ENCODE results near the gene DELE1.

Gene DELE1

DNA sequence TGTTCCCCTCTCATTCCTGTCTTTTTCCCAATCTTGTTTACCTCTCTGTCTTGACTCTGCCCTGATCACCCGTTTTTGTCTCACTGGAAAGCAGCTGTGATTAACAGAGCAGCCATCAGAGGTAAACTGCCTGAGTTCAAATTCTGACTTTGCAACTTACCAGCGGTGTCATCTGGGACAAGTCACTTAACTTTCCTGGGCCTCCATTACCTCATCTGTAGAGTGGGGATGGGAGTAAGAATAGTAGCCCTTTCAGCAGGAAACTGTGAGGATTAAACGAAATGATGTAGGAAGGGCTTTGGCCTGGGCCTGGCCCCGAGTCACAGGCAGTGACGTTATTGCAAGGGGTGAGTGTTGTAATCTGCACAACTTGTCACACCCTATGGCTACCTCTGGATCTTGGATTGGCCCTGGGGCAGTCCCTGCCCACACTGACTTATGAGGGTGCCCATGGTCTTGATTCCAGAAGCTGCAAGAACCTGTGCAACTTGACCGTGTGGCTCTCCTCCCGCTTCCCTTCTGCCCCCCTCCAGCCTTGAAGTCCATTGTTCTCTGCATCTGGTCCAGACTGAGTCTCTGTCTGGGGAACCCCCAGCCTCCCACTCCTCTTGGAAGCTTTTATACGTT is 35.0 kb downstream of the DELE1 start:
- DNase-seq = no peak

DNA sequence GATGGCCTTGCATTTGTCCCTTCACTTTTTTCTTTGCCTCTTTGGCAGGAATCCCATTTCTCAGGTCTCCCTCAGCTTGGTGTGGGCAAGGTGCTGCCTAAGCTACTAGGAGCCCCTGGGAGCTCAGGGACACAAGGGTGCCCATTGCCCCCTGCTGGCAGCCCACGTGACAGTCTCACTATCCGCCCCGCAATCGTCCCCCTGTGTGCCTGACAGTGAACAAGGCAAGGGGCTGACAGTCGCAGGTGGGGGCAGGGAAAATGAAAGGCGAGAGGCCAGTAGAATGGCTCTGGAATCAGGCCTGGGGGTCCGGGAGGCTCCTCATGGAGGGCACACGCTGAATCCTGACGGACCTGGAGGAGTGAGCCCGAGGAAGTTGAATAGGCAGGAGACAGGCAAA is 36.3 kb downstream of the DELE1 start:
- DNase-seq = no peak

DNA sequence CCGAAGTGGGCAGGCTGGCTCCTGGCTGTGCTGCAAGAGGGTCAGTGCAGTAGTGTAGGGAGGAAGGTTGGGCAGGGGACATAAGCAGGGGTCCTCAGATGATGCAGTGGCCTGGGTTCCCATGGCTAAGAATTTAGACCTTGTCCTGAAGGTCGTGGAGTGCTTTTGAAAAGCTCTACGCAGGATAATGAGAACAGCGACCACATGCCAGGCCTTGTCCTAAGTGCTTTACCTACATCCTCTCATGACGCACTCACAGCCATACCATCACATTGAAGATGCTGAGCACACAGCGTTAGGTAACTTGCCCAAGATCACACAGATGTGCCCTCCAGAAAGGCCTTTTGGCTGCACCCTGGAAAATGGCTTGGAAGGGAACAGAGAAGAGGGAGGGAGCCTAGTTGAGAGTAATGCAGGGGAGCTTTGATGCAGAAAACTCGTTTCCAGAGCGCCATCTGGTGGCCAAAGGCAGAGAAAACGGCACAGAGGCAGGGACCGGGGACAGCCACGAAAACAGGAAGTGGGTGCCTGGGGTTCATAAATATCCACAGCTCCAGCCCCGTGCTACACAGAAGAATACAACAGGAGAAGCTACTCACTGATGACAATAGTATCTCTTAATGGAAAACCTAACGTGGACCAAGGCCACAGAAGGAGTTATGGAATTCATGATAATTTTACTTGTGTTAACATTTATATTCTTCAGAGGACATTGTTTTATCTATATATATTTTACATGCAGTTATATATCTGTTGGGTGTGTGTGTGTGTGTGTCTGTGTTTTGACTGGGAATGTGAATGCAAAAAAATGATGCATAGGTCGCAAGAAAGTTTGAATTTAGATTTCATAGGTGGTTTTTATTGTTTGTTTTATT is 37.0 kb downstream of the DELE1 start:
- DNase-seq = peak; percentile 68

DNA sequence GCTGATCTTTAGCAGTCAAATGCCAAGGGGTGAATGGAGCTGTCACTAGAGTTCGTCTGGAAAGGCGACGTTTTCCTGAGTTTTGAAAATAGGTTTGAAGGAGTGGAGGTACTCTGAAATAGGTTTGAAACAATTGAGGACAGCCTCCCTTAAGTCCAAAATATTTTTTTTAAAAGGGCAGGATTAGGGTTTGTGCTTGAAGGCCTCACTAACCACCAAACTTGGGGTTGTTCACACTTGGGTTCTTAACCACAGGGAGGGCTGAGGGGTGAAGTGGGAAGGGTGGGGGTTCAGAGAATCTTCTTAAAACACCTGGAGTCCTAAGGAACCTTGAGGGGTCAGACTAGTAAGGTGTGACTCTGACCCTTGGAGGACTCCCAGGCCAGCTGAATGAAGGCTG is 37.8 kb downstream of the DELE1 start:
- DNase-seq = no peak

DNA sequence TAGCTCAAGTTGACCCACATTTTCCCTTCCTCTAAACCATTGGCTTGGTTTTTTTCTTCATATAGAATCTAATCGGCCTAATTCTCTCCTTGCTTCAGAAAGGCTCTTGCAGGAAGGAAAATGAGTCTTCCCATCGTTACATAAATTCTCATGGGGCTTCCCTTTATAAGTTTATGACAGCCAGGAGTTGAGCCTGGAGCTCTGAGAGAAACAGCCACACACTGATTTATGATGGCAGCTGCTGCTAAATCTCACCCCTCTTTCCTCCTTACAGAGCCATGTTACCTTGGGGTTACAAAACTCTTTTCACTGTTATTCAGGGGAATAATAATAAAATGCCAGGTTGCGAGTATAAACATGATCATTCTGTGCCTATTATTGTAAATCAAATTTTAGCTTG is 40.0 kb downstream of the DELE1 start:
- DNase-seq = no peak

DNA sequence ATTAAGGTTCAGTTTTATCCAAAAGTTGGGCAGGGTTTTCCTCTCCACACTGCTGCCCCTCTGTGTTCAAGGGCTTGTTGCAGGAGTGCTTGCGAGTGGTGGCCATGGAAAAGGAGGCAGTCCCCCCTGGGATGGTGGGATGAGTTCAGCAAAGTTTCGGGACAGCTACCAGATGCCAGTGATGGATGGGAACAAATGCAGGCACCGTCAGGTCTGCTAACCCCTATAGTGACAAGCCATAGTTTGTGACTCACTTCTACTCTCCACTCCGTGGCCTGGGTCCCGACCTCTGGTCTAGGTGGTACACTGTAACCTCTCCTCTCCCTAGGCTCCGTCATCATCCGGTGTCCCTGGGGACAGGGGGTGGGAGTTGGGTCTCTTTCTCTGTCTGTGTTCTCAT is 41.4 kb downstream of the DELE1 start:
- DNase-seq = no peak

DNA sequence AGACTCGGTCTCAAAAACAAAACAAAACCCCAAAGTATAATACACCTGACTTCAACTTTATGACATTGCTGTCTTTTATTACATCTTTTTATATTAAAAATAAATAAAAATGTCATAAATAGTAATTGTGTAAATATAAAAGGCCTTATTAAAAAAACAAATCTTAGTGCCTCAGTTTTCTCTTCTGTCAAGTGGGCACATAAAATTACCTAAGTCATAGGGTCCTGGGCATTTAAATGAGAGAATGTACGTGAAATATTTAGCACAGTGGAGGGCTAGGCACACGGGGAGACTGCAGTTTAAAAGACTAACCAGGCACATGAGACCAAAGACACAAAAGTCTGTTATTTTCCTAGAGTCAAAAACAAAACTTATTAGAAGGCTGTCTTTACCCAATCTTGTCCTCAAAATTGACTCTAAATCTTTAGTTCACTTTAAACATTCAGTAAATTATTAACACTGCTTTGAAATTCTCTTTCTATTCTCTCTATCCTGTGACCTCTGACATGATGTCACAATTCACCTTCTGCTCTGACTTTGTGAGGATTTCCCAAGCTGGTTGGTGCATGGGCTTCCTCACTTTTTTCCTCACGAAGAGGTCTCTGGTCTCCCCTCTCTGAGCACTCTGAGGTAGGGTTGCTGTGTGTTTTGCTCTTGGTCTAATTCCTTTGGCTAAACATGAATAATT is 42.7 kb downstream of the DELE1 start:
- DNase-seq = no peak

DNA sequence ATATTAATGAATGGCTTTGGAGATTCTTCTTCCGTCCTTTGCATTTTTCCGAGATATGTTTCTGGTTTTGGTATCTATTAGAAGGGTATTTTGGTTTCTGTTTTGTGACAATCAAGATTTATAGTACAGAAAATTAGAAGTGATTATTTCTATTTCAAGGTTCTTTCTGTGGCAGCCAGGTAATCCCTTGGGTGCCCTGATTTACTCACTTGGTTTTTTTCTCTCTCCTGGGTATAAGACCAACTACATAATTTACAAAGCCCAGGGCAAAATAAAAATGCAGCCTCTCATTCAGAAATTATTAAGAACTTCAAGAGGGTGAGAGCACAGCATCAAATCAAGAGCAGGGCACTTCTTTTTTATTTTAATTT is 43.3 kb downstream of the DELE1 start:
- no peak for DNase-seq

DNA sequence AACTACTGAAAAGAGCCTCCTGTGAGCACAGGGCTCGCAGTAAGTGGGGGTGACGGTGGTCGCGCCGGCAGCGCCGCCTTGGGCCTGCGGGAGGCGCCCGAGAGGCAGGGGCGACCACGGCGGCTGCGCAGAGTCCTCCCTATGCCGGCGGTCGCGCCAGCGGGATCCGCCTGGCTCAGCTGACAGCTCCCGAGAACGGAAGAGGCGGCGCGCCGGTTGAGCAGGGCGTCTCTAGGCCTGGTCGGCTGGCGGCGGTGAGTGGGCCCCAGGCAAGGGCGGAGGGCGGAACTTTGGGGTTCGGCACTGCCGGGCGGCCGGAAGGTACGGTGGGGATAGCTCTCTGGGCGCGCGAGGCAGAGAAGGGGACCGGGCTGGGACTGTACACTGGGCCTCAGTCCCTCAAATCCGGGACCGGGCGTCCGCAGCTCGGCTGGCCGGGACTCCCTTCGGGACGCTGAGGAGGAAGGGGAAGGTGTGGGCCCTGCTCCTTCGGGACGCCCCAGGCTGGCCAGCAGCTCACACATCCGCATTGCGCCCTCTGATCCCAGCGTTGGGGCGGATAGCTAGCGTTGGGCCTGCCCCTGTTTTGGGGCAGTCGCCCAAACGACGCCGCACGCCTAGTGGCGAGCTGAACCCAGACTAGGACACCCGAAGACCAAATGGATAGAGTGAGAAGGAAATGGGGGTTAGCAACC is 45.4 kb downstream of the DELE1 start, which contains the start of gene RNF14:
Gene RNF14, plus strand, starts transcription at position 192 of the 695 bp plus-strand sequence. CDS start 4,484 bp downstream, outside the sequence.
- DNase-seq = peak; percentile 93

DNA sequence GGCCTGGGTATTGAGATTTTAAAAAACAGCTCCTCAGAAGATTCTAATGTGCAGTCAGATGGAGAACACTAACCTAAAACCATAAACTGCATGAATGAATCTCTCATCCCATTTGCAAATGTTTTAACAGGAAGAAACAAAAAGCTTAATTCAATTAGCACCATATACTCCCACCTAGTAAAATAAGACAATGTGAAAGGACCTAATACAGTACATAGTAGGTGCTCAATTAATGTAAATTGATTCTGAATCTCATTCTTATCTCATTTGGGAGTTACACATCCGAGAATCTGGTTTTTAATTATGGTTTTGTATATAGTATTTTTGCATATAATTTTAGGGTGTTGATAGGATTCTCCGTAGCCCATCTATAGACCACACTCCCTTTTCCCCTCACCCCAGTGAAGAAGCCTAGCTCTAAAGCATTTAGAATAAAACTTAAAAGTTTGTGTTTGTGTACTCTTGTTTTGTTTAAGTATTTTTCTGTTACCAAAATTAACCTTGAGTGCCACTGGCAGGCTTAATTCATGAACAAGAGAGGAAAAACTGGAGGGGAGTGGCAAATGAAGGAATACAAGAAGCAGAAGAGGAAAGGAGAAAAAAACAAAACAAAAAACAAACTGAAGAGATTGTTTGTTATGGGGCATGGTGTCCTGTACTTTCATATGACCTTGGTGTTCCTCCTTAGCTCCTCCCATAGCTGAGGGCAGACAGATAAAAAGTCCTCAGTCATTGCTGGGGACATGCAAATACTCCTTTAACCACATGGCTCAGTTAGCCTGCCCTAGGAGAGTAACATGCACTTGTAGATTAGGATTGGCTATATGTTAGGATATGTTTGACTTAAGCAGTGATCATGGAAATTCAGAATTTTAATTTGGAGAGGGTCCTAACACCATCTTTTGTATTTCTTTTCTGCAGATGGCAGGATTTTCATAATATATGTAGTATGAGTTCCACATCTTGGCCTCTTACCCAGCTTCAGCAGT is 46.4 kb downstream of the DELE1 start:
- DNase-seq = no peak

DNA sequence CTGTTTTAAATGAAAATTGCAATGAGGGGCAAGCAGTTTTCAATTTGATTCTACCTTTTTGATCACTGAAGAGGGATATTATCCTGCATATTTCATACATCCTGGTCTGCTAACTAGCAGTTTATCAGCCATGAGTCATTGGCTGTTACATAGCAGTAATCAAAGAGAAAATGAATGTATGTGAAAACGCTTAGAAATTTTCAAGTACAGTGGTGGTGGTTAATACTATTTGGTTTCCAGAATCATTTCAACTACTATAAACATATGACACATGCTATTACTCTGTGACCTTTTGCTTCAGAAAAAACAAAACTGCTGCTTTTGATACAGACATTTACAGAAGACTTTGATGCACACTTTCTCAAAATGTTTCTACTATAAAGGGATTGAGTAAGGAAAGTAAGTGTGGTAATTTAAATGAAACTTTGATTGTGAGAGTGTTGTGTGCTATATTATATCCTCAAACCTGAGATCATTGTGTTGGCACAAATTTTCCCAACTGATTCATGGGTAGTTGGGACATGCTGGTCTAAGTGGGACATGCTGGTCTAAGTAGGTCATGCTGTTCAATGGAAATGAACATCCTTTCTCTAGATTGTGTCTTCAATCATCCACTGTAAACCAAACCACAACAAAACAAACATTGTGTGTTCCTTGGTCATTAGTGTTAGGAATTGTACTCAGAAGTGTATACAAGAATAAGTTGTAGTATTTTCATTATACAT is 50.4 kb downstream of the DELE1 start:
- DNase-seq = no peak

DNA sequence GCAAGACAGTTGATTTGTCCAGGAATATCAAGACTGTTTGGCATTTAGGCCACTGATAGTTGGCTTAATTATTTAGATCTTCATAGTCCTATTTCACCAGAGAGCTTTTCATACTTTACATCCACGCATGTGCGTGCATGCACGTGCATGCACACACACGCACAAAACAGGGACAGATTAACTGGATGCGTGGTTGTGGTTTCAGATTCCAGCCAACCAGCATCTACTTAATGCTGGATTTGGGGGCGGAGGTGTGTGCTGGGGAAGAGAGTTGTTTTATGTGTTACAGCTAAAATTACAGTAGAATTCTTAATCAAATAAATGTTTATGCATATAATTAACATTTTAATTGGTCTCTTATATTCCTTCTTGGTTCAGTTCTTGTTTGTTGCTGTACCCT is 52.5 kb downstream of the DELE1 start:
- no peak for DNase-seq

DNA sequence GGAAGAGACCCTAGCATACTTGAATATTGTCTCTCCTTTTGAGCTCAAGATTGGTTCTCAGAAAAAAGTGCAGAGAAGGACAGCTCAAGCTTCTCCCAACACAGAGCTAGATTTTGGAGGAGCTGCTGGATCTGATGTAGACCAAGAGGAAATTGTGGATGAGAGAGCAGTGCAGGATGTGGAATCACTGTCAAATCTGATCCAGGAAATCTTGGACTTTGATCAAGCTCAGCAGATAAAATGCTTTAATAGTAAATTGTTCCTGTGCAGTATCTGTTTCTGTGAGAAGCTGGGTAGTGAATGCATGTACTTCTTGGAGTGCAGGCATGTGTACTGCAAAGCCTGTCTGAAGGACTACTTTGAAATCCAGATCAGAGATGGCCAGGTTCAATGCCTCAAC is 54.7 kb downstream of the DELE1 start:
- DNase-seq = no peak

DNA sequence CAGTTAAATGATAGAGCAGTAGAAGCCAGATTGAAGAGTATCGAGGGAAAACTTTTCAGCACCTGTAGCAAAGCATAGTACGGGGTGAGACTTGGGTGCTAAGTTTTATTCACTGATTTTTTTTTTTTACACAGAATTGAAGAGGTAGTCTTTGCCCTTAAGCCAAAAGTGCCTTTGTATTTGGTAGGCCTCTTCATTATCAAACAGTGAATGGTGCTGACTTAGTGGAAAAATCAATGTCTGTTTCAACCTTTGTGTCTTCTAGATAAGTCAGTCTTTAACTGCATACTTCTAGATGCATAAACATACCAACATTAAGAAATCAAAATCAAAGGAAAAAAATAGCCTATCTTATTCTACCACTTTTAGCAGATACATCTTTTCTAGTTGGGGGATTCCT is 59.0 kb downstream of the DELE1 start:
- DNase-seq = no peak

DNA sequence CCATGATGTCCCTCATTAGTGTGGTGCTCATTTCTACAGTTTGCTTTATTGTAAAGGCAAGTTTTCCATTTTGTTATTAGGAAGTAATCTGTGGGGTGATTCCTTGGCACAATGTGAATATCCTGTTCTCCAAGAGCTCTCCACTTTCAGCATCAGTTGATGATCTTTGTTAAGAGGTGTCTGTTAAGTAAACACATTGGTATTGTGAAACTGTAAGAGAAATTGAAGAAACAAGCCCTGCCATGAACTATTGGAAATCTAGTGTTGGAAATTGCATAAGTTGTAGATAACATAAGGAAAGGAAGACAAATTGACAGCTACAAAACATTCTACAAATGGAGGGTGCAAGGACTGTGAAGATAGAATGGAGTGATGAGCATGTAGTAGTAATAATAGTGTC is 62.4 kb downstream of the DELE1 start:
- no peak for DNase-seq

DNA sequence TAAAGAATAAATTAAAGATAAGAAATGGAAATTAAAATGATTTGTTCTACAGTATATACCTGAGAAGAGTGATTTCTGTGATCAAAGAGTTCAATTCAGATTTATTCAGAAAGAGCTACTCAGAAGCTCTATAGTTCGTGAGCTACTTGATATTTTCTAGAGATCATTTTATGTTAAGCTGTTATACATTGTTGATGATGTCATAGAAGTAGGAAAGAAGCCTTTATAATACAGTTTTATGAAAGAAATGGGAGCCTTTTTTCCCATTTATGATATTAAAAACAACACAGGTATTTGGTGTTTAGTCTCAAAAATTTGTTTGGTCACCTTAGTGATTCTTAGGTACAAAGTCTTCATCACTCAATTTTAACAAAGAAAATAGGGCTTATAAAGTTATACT is 66.0 kb downstream of the DELE1 start:
- no peak for DNase-seq
